GM12878 (cell line): Measurements from ENCODE around the gene SERPINA4. TPM values are rescaled to one million over a fixed set of nuclear protein-coding genes. Genes with fewer than 3 reads are reported as not detected.

Experiments used
- ATAC-seq: fragments of 200-7000 bp; cut with Tn5 transposase; 3 replicates; pipeline ENCODE4 v1.9.1; 2020; ENCODE audit warnings: mild to moderate bottlenecking, moderate library complexity
- BruUV-seq: library from RNA; stranded (reverse); fragments of 400-500 nt; replicated peaks from 2 replicates; lab custom pipeline; 2021; lab: Mats Ljungman, UMichigan
- CTCF ChIA-PET: fragments of 300-600 bp; sonication (Branson Sonifier 250); formaldehyde crosslinking; extraction: SDS; loops from one replicate; lab custom pipeline; 2021; ENCODE audit warnings: inconsistent platforms; lab: Yijun Ruan, JAX
- POLR2A ChIA-PET: fragments of 350-600 bp; formaldehyde crosslinking; extraction: SDS; loops from one replicate; lab custom pipeline; 2021; ENCODE audit warnings: inconsistent platforms; lab: Charles Lee
- RAD21 ChIA-PET: fragments of 300-600 bp; sonication (Branson Sonifier 250); formaldehyde crosslinking; loops from one replicate; lab custom pipeline; 2023; ENCODE audit warnings: antibody characterized with exemption; ENCODE audit not compliant: unreplicated experiment; lab: Charles Lee
- SMC1A ChIA-PET: fragments of 300-600 bp; sonication (Branson Sonifier 250); formaldehyde crosslinking; loops from one replicate; lab custom pipeline; 2023; ENCODE audit not compliant: unreplicated experiment, uncharacterized antibody; lab: Charles Lee
- DNase-seq: peaks from one replicate; pipeline ENCODE4 v3.0.0-alpha.2; 2011; ENCODE audit warnings: low read depth, low spot score
- FAIRE-seq: peaks from 3 replicates; lab custom pipeline; 2011; peaks lifted over from hg19 to GRCh38; lab: Jason Lieb, UNC
- H2AFZ ChIP-seq: 2 replicates; pipeline ENCODE4 v1.6.0; 2011; ENCODE audit warnings: low read depth, low read length, control low read depth; ENCODE audit not compliant: control insufficient read depth
- H3K27ac ChIP-seq: 2 replicates; pipeline ENCODE4 v1.5.1; 2011; ENCODE audit warnings: control low read depth; ENCODE audit not compliant: control insufficient read depth, insufficient read depth
- H3K27me3 ChIP-seq, 2 experiments: replicated peaks in 1 of 2; 2 replicates each; pipeline versions ENCODE4 v1.6.0 to v1.6.1; 2011; ENCODE audit warnings: low read length in 1 of 2; ENCODE audit not compliant: control insufficient read depth in 2 of 2, insufficient read depth in 2 of 2
- H3K36me3 ChIP-seq, 2 experiments: 2 replicates each; pipeline ENCODE4 v1.5.1; 2011; ENCODE audit warnings: low read length in 1 of 2; ENCODE audit not compliant: control insufficient read depth in 2 of 2, insufficient read depth in 2 of 2
- H3K4me1 ChIP-seq: 2 replicates; pipeline ENCODE4 v1.6.1; 2011; ENCODE audit warnings: mild to moderate bottlenecking, low read length, moderate library complexity, mixed read lengths; ENCODE audit not compliant: control insufficient read depth, insufficient read depth
- H3K4me2 ChIP-seq: 2 replicates; pipeline ENCODE4 v1.6.0; 2011; ENCODE audit warnings: control low read depth; ENCODE audit not compliant: control insufficient read depth, insufficient read depth
- H3K4me3 ChIP-seq: fragments of 200-600 bp; sonication (generic); 2 replicates; pipeline ENCODE4 v1.5.1; 2016
- H3K79me2 ChIP-seq: 2 replicates; pipeline ENCODE4 v1.6.0; 2011; ENCODE audit warnings: low read length; ENCODE audit not compliant: control insufficient read depth, insufficient read depth
- H3K9ac ChIP-seq: 2 replicates; pipeline ENCODE4 v1.8.0; 2011; ENCODE audit warnings: low read length, control low read depth, mixed read lengths; ENCODE audit not compliant: control insufficient read depth, insufficient read depth
- H3K9me3 ChIP-seq: replicated peaks from 3 replicates; pipeline ENCODE4 v1.5.1; 2011; ENCODE audit warnings: mild to moderate bottlenecking, low read length; ENCODE audit not compliant: control insufficient read depth, insufficient read depth
- H4K20me1 ChIP-seq: 2 replicates; pipeline ENCODE4 v1.6.0; 2011; ENCODE audit not compliant: control insufficient read depth, insufficient read depth
- CREB1 ChIP-seq: IDR thresholded peaks from 2 replicates; pipeline ENCODE4 v1.6.1; 2012; ENCODE audit warnings: low read depth, mild to moderate bottlenecking, inconsistent platforms
- E2F8 ChIP-seq: fragments of 450-650 bp; IDR thresholded peaks from 2 replicates; pipeline ENCODE4 v1.6.1; 2018; ENCODE audit warnings: mild to moderate bottlenecking, low read depth, moderate library complexity; ENCODE audit not compliant: partially characterized antibody
- SMAD1 ChIP-seq: fragments of 450-650 bp; IDR thresholded peaks from 2 replicates; pipeline ENCODE4 v1.6.1; 2018; ENCODE audit warnings: mild to moderate bottlenecking, low read depth; ENCODE audit not compliant: partially characterized antibody
- in situ Hi-C: fragments of 300-500 bp; cut with MboI; formaldehyde crosslinking; loops from 9 replicates; pipeline ENCODE4 v1.14.3; 2018; ENCODE audit warnings: mixed read lengths
- intact Hi-C: fragments of 100-400 bp; cut with micrococcal nuclease; formaldehyde crosslinking; loops from one replicate; pipeline ENCODE4 v1.14.2; 2022; ENCODE audit not compliant: unreplicated experiment
- polyA plus RNA-seq, 11 experiments: library from polyadenylated mRNA; depleted of rRNA in 4 of 11; unstranded in 6 of 11; stranded (reverse) in 5 of 11; fragments of >200 nt; fragmentation: Nextera tagmentation in 4 of 11; fragmentation: Illumina TruSeq in 1 of 11; extraction: Ambion mirVana in 4 of 11; extraction: Trizol in 1 of 11; gene quantifications; 1 replicate in 1 of 11; 2 replicates in 10 of 11; pipeline versions ENCODE4 v1.2.1 to v1.2.3, GENCODE V29; 2011 to 2016; ENCODE audit warnings: inconsistent platforms in 2 of 11, missing spikeins in 2 of 11, low read depth in 1 of 11
- total RNA-seq, 4 experiments: library from RNA; depleted of rRNA in 3 of 4; stranded (reverse); fragments of >200 nt in 3 of 4; fragmentation: Illumina TruSeq in 1 of 4; extraction: Trizol in 1 of 4; gene quantifications; 2 replicates each; pipeline versions ENCODE4 v1.2.1 to v1.2.3, GENCODE V29; 2013 to 2021
- TF ChIP-seq, protein P1 (sequence below): fragments of 450-650 bp; IDR thresholded peaks from 2 replicates; pipeline ENCODE4 v1.6.1; 2017; ENCODE audit warnings: antibody characterized with exemption, mild to moderate bottlenecking, moderate library complexity

SERPINA4 gene
- total and polyA plus RNA-seq, 10 of the 15 experiments (the other 5 are each of a cell fraction or from before 2014, with no cell fraction given), result 0.13 TPM; not detected in 9

GRCh38 chr14:94531187-94531586 lies 30.1 kb upstream of the SERPINA4 start:
- no peaks in the 10 kb centered on the region; the same call in 2 of the 3 replicates for H3K9me3 ChIP-seq
- intact Hi-C loops, result no loop called here
- no peaks in the 10 kb centered on the region for H3K27me3 ChIP-seq
- no peaks in the 10 kb centered on the region for H3K36me3 ChIP-seq
- H3K4me3 ChIP-seq, result no peak overlapping the region
- FAIRE-seq, result no peak
- no peak overlapping the region for H3K4me2 ChIP-seq
- TF ChIP-seq, protein P1, sequence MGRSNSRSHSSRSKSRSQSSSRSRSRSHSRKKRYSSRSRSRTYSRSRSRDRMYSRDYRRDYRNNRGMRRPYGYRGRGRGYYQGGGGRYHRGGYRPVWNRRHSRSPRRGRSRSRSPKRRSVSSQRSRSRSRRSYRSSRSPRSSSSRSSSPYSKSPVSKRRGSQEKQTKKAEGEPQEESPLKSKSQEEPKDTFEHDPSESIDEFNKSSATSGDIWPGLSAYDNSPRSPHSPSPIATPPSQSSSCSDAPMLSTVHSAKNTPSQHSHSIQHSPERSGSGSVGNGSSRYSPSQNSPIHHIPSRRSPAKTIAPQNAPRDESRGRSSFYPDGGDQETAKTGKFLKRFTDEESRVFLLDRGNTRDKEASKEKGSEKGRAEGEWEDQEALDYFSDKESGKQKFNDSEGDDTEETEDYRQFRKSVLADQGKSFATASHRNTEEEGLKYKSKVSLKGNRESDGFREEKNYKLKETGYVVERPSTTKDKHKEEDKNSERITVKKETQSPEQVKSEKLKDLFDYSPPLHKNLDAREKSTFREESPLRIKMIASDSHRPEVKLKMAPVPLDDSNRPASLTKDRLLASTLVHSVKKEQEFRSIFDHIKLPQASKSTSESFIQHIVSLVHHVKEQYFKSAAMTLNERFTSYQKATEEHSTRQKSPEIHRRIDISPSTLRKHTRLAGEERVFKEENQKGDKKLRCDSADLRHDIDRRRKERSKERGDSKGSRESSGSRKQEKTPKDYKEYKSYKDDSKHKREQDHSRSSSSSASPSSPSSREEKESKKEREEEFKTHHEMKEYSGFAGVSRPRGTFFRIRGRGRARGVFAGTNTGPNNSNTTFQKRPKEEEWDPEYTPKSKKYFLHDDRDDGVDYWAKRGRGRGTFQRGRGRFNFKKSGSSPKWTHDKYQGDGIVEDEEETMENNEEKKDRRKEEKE, result no peak
- TF ChIP-seq E2F8 (no peak), SMAD1 (no peak), CREB1 (no peak)
- H3K4me1 ChIP-seq, result peaks cover 4% of the 10 kb centered on the region; the same call in 1 of the 2 replicates
- in situ Hi-C loops, result no loop called here
- ChIA-PET POLR2A (no interaction called here), RAD21 (no interaction called here), CTCF (interaction anchor here (1.5 to 1.7 kb wide), 2 partner anchors 18 to 45 kb away, joined by 3 to 4 read pairs; no protein-coding TSS in a partner anchor), SMC1A (no interaction called here)
- no peak for ATAC-seq
- H3K27ac ChIP-seq, result no peak overlapping the region
- no peak overlapping the region for H3K9ac ChIP-seq
- BruUV-seq, result no TSS peak
- no peaks in the 10 kb centered on the region for H4K20me1 ChIP-seq
- no peak overlapping the region for H2AFZ ChIP-seq
- DNase-seq, result no peak
- no peaks in the 10 kb centered on the region for H3K79me2 ChIP-seq
